Stomach (tissue), 4 donors: Measurements from ENCODE around the gene TENM4.

Experiments used
- CTCF ChIP-seq, 7 experiments: fragments of 450-650 bp in 4 of 7; fragments of 200-600 bp in 3 of 7; sonication (generic) in 3 of 7; IDR thresholded peaks; one replicate each; pipeline ENCODE4 v1.5.1; 2016 to 2019; ENCODE audit warnings: antibody characterized with exemption in 7 of 7, control low read depth in 2 of 7, mild to moderate bottlenecking in 1 of 7
- EP300 ChIP-seq: sonication (generic); formaldehyde crosslinking; IDR thresholded peaks from one replicate; pipeline ENCODE4 v1.6.1; 2017; ENCODE audit warnings: antibody characterized with exemption
- POLR2AphosphoS5 ChIP-seq, 3 donors: sonication (generic); formaldehyde crosslinking; IDR thresholded peaks; one replicate each; pipeline ENCODE4 v1.6.1; 2016; ENCODE audit warnings: antibody characterized with exemption in 3 of 3

DNA sequence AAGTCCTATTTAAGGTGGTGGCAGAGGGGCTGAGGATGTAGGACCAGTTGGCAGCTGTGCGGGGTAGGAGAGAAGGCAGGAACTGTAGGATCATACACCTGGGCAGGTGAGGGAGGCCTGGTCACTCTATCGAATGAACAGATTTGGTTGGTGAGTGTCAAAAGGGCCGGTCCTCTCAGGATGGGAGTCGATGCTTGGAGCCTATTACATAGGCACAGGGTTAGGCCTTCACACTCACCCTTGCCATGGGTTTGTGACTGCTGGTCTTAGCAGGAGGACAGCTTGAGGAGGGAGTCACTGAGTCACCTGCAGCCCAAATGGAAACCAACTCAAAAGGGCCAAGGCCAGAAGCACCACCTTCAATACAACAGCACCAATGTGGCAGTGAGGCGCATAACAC is 786.0 kb downstream of the TENM4 start:
- no peak for TF ChIP-seq POLR2AphosphoS5 (IDR thresholded peaks at IDR 0.05)
- TF ChIP-seq CTCF (IDR thresholded peaks at IDR 0.05), result no peak
- TF ChIP-seq EP300, result no peak
